ACC112 (cell line): ENCODE measurements around the gene C3orf22.

Source experiments
- H2AFZ ChIP-seq: fragments of 200-600 bp; sonication (generic); one replicate; pipeline ENCODE4 v1.6.0; 2017; ENCODE audit warnings: antibody characterized with exemption, low read length; ENCODE audit not compliant: unreplicated experiment
- H3K27ac ChIP-seq: fragments of 200-600 bp; sonication (generic); 2 replicates; pipeline ENCODE4 v1.5.1; 2014; ENCODE audit warnings: low read depth, mild to moderate bottlenecking, antibody characterized with exemption, low read length, moderate library complexity
- H3K27me3 ChIP-seq: fragments of 200-600 bp; sonication (generic); 2 replicates; pipeline ENCODE4 v1.6.1; 2014; ENCODE audit warnings: mild to moderate bottlenecking, antibody characterized with exemption, low read length, moderate library complexity, mixed read lengths; ENCODE audit not compliant: insufficient read depth
- H3K36me3 ChIP-seq: fragments of 200-600 bp; sonication (generic); 2 replicates; pipeline ENCODE4 v1.6.1; 2016; ENCODE audit warnings: mild to moderate bottlenecking, antibody characterized with exemption, low read length, moderate library complexity, mixed read lengths; ENCODE audit not compliant: insufficient read depth
- H3K4me1 ChIP-seq: fragments of 200-600 bp; sonication (generic); one replicate; pipeline ENCODE4 v1.6.1; 2016; ENCODE audit warnings: low read length, mixed read lengths; ENCODE audit not compliant: insufficient read depth, unreplicated experiment, control insufficient read depth
- H3K4me3 ChIP-seq: fragments of 200-600 bp; sonication (generic); 2 replicates; pipeline ENCODE4 v1.5.1; 2014; ENCODE audit warnings: mild to moderate bottlenecking, low read depth, low read length
- H3K79me2 ChIP-seq: fragments of 200-600 bp; sonication (generic); one replicate; pipeline ENCODE4 v1.6.0; 2016; ENCODE audit warnings: low read length; ENCODE audit not compliant: control insufficient read depth, unreplicated experiment, insufficient read depth

The C3orf22 gene

DNA sequence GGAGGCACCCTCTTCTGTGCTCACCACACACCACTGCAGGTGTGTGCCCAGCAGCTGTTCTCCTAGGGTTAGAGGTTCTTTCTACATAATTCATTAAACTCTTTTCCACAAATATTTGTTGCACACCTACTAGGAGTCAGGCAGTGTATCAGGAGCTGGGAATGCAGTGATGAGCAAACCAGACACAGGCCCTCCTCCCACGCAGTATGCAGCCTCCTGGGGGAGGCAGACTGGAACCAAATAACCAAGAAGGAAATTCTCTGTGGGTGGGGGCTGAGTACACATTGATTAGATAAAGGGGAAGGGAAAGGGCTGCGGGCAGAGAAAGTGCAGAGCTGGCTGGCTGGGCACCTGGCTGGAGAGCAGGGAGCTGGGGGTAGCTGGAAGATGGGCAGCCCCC, 18.5 kb upstream of the C3orf22 start:
- H2AFZ ChIP-seq: no peak overlapping the region
- no peaks in the 10 kb centered on the region for H3K36me3 ChIP-seq
- no peaks in the 10 kb centered on the region for H3K79me2 ChIP-seq
- no peaks in the 10 kb centered on the region for H3K4me1 ChIP-seq
- H3K4me3 ChIP-seq: no peak overlapping the region
- H3K27ac ChIP-seq: no peak overlapping the region
- H3K27me3 ChIP-seq: peaks cover 29% of the 10 kb centered on the region; the same call in 1 of the 2 replicates

DNA sequence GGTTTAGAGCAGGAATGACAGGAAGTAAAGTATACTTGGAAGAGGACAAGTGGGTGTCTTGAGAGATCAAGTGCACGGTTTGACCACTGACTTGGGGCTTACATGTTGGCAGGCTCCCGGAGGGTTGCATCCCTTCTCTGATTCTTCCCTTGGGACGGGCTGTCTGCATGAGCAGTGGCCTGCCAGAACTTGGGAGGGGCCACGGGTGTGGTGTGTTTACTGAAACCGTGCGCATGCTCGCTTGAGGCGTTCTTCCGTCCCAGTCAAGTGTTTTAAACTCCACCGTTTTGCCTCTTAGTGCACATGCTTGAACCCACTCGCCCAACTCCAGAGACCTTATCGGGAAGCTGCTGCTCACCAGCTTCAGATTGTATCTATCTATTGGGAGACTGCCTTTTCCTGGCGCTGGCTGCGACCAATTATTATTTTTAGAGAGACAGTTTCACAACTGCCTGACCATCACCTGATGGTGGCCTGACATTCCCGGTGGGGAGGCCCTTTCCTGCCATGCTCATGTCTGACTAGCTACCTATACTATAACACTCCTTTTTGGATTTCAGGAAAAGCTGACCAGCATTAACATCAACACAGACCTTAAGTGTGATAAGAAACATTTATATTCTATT, 14.9 kb upstream of the C3orf22 start:
- Histone ChIP-seq H2AFZ (no peak overlapping the region), H3K36me3 (no peaks in the 10 kb centered on the region), H3K27ac (no peak overlapping the region), H3K4me3 (no peak overlapping the region), H3K27me3 (0 out of 2 replicates have a peak, but pooled peaks cover 5% of the 10 kb centered on the region), H3K79me2 (no peaks in the 10 kb centered on the region), H3K4me1 (no peaks in the 10 kb centered on the region)

DNA sequence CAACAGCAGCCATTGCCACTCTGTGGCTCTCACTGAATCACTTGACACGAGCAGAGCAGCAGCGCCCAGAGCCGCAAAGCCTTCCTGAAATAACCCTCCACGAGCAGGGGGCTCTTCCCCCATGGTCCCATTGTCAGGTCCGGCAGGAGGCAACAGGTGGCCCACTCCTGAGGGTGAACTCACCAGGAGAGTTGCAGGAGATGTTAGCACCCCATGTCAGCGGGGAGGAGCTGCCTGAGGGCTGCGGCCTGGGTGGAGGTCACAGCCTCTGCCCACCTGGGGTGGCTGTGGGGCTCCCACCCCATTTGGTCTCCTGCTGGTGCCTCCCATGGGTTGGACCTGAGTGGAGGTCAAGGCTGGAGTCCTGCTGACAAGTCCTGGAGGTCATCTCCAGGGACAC, 12.3 kb upstream of the C3orf22 start:
- Histone ChIP-seq H3K27ac (no peak overlapping the region), H3K36me3 (no peaks in the 10 kb centered on the region), H3K27me3 (peaks cover 24% of the 10 kb centered on the region), H3K4me3 (no peak overlapping the region), H2AFZ (no peak overlapping the region), H3K4me1 (no peaks in the 10 kb centered on the region), H3K79me2 (no peaks in the 10 kb centered on the region)

DNA sequence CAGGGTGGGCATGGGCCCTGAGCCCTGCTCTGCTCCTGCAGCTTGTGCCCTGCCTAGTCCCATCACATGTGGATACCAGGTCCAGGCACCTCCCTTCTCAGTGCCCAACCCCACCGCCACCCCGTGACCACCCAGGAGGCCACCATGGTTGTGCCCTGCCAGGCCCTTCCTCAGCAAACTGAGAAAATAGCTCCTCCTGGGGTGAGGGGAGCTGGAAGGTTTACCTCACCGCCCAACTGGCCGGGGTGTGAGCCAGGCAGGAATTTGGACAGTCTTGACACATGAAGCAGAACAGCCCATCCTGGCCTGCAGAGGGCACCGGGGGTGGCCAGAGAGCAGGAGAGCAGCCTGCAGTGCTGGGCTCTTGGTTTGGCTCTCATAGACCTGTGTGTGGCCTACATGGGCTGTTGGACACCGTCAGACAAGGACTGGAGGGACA, 11.4 kb upstream of the C3orf22 start:
- Histone ChIP-seq H3K79me2 (no peaks in the 10 kb centered on the region), H2AFZ (no peak overlapping the region), H3K27ac (no peak overlapping the region)

DNA sequence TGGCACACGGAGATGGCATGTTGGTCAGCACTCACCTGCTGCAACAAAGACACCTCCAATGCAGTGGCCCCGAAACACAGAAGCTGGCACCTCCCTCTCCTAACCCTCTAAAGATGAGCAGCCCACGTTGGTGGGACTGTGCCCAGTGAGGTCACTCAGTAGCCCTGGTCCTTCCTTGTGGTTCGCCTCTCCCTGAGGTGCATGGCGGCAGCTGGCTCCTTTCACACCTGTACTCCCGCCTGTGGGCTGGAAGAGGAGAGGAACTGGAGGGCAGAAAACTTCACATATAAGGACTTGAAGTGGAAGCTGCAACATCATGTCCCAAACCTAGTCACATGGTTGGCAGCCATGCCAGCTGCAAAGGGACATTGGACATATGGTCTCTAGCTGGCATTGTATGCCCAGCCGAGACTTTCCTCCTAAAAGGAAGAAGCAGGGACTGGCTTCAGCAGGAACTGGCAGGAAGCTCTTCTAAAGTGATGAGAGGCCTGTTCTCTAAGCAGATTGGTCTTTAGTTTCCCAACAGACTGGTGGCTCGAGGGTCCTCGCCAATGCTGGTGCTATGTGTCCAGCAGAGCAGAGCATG, 10.8 kb upstream of the C3orf22 start:
- H2AFZ ChIP-seq: no peak overlapping the region
- H3K79me2 ChIP-seq: no peaks in the 10 kb centered on the region
- H3K27me3 ChIP-seq: peaks cover 39% of the 10 kb centered on the region
- no peak overlapping the region for H3K27ac ChIP-seq
- H3K4me1 ChIP-seq: no peaks in the 10 kb centered on the region
- H3K36me3 ChIP-seq: no peaks in the 10 kb centered on the region
- no peak overlapping the region for H3K4me3 ChIP-seq

More for the DNA sequence above, 11.4 kb upstream of the C3orf22 start:
- H3K4me3 ChIP-seq: no peak overlapping the region
- H3K4me1 ChIP-seq: no peaks in the 10 kb centered on the region
- peaks cover 34% of the 10 kb centered on the region for H3K27me3 ChIP-seq
- no peaks in the 10 kb centered on the region for H3K36me3 ChIP-seq

DNA sequence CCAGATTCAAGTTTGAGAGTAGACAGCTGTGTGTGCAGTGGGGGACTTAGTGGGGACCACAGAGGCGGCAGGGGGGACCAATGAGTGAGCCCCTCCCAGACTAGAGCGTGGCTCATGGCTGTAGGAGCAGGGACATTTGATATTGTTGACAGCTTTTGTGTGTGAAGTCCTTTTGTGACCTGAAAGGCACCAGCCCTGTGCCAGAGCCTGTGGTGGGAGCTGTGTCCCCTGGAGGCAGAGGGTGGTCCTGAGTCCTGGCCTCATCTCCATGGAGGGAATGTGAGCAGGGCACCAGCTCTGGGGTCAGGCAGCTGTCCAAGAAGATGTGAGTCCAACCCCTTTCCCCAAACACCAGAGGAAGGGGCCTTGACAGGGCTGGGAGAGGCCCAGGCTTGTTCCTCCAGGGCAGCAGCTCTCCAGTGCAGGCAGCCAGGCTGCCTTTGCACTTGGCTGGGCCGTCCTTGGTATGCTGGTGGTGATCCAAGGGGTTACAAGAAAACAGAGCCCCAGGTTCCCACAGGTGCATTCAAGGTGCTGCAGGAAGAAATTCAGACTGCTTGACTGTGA, 10.1 kb upstream of the C3orf22 start:
- no peaks in the 10 kb centered on the region for H3K4me1 ChIP-seq
- H3K79me2 ChIP-seq: no peaks in the 10 kb centered on the region
- H3K36me3 ChIP-seq: no peaks in the 10 kb centered on the region
- H3K27ac ChIP-seq: no peak overlapping the region
- no peak overlapping the region for H2AFZ ChIP-seq
- H3K27me3 ChIP-seq: peaks cover 45% of the 10 kb centered on the region
- H3K4me3 ChIP-seq: no peak overlapping the region

DNA sequence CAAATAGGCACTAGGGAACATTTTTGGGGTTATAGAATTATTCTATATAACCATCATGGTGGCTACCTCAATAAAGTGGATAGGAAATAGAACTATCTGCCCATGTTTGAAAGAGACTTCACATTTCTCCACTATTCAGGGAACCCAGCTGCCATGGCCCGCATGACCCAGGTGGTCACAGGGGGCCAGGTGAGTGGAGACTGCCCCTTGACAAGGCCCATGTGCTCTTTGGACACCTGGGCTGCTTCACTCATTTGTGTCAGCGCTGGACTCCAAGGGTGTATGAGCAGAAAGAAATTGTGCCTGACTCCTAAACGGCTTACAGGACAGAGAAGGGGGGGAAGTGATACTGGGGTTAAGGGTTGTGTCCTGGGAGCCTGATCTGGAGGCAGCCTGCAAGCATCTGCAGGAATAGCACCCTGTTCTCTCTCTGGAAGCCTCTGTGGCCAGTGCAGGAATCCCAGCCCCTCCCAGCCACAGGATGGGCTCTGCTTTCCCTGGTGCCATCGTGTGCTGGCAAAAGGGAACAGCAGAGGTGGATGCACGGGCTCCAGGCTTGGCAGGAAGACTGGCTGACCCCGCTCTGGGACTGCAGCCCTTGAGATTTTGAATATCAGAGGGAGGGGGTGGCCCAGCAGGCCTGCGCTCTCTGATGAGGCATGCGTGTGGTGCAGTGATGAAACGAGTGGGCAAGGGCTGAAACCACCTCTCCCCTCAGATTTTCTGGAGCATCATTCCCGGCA, 9.1 kb upstream of the C3orf22 start:
- Histone ChIP-seq H3K27ac (no peak overlapping the region), H3K4me1 (no peaks in the 10 kb centered on the region), H2AFZ (no peak overlapping the region), H3K27me3 (peaks cover 50% of the 10 kb centered on the region), H3K4me3 (no peak overlapping the region), H3K36me3 (no peaks in the 10 kb centered on the region), H3K79me2 (no peaks in the 10 kb centered on the region)

DNA sequence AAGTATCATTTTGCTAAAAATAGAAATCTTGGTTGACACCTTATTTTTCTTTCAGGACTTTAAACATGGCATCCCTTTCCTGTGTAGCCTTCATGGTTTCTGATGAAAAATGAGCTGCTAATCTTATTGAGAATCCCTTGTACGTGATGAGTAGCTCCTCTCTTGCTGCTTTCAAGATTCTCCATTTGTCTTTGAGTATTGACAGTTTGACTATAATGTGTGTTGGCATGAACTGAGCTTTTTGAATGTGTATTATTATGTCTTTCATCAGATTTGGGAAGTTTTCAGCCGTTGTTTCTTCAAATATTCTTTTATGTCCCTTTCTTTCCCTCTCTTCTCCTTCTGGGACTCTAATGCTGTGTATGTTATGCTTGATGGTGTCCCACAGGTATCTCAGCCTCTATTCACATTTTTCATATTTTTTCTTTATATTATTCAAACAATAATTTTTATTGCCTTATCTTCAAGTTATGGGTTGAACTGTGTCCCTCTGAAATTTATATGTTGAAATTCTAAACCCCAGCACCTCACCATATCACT, 4.1 kb upstream of the C3orf22 start:
- Histone ChIP-seq H3K27ac (no peak overlapping the region), H3K36me3 (no peaks in the 10 kb centered on the region), H3K79me2 (no peaks in the 10 kb centered on the region), H3K27me3 (peaks cover 87% of the 10 kb centered on the region), H3K4me3 (no peak overlapping the region), H2AFZ (no peak overlapping the region), H3K4me1 (no peaks in the 10 kb centered on the region)

DNA sequence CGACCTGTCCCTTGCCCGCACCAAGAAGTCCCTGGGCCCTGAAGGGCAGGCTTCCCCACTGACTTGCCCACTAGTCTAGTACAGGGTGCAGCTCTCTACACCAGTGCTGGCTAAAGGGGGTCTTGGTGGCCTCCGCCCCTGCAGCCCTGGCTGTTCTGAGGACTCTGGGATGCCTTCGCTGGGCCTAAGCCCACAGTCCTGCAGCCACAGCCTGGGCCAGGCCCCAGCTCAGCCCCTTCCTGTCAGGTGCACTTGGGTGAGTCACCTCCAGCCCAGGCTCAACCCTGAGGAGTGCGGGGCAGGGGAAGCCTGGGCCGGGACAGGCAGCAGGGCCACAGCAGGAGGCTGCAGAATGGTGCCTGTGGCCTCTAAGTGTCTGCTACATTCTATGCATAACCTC, 971 bp downstream of the C3orf22 start:
- Histone ChIP-seq H3K27ac (no peak overlapping the region), H3K4me3 (no peak overlapping the region), H3K27me3 (peaks cover 39% of the 10 kb centered on the region), H3K36me3 (no peaks in the 10 kb centered on the region), H3K79me2 (no peaks in the 10 kb centered on the region), H3K4me1 (no peaks in the 10 kb centered on the region), H2AFZ (no peak overlapping the region)

DNA sequence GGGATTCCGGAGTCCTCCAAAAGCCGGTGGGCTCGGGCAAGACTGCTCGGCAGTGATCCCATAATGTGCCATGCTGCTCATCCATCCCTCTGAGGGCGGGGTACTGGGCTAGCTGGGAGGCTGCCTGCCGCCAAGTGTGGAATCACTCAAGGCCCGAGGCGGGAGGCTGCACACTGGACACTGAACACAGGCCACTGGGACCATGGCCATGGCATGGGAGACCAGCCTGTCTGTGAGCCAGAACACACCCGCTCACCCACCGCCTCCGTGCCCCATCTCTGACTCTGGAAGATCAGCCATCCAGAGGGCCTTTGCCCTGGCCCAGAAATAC, 1.4 kb downstream of the C3orf22 start:
- Histone ChIP-seq H3K27me3 (peaks cover 35% of the 10 kb centered on the region), H3K79me2 (no peaks in the 10 kb centered on the region)

More for the DNA sequence above, 1.4 kb downstream of the C3orf22 start:
- Histone ChIP-seq H3K27ac (no peak overlapping the region), H3K4me3 (no peak overlapping the region), H3K36me3 (no peaks in the 10 kb centered on the region), H2AFZ (no peak overlapping the region), H3K4me1 (no peaks in the 10 kb centered on the region)
